ENCODE measurements around the gene GALNT9.
"Not testable (repeated sequence)": the region's sequence is repeated elsewhere in the genome, so short reads cannot be mapped to it uniquely, and the experiment has no call there.

Gene GALNT9

DNA sequence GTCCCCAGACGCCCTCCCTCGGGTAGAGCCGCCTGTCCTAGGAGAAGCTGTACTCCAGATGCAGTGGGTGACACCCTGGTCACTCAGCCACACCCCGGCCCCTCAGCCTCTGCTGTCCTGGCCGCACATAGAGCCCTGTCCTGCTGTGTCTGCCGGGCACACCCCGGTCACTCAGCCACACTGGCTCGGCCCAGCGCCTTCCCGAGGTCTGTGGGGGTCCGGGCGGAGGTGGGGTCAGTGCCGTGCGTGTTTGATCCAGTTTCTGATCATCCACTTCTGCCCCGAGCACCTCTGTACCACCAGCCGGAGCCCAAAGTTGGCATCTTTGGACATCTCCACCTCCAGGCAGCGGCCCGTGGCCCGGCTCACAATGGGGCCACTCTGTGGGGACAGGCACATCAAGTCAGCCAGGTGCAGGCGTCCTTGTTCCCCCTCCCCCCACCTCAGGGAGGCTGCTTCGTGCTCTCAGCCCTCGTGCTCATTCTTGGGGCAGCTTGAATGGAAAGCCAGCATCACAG is 132.5 kb downstream of the GALNT9 start:
- no peak for DNase-seq (ENCODE audit: low read depth)

DNA sequence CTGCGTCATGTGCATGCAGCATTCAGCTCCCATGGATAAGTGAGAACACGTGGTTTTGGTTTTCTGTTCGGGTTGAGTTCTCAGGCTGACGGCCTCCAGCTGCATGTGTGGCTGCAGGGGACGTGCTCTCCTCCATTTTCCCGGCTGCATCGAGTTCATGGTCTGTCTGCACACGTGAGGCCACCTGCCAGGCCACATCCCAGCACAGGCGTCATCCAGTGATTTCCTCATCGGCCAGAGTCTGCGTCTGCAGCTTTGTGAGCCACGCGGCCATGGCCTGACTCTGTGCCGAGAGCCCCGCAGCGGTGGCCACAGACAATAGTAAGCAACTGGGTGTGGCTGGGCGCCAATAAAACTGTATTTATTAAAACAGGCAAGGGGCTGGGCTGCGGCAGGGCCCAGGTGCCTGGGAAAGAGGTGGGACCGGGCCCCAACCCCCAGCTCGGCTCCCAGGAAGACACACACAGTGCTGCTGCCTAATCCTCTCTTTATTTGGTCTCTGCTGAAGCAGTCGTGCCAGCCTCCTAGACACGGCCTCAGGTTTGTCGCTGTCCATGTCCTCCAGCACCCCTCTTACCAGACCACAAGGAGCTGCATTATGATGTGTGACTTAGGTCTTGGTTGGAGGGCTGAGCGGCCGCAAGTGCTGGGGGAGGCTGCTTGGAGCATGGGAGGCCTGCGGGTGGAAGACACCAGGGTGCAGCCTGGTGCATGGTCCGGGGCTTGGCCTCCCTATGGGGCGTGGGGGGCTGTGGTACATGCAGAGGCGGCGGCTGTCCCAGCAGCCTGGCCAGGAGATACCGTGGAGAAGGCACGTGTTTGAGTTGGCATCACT is 133.1 kb downstream of the GALNT9 start:
- DNase-seq (ENCODE audit: low read depth): no peak

DNA sequence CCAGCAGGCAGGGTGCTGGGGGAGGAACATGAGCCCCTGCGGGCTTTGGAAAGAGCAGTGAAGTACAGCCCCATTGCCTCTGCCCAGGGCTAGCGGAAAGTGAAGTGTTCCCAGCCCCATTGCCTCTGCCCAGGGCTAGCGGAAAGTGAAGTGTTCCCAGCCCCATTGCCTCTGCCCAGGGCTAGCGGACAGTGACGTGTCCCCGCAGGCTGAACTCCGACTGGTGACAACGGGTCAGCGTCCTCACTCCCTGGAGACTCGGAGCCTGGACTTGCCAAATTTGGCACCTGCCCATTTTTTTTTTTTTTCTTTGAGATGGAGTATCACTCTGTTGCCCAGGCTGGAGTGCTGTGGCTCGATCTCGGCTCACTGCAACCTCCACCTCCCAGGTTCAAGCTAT is 134.1 kb downstream of the GALNT9 start:
- not testable (repeated sequence) for DNase-seq (ENCODE audit: low read depth)

DNA sequence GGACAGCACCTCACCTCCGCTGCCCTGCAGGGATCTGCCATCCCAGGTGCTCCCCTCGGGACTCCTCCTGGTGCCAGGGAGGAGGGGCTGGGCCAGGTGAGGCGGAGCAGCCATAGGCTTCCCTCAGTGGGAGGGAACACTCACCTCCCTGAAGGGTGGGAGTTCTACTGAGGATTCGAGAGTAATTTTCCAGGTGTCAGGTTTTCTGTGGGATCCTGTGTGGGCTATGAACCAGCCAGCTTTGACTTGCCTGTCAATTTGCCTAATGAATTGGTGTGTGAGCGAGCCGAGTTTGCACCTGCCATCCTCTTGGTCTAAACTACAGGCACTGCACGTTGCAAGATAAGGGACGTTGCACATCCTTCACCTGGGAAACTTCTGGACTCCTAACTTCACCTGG is 134.8 kb downstream of the GALNT9 start:
- DNase-seq (ENCODE audit: low read depth): no peak

DNA sequence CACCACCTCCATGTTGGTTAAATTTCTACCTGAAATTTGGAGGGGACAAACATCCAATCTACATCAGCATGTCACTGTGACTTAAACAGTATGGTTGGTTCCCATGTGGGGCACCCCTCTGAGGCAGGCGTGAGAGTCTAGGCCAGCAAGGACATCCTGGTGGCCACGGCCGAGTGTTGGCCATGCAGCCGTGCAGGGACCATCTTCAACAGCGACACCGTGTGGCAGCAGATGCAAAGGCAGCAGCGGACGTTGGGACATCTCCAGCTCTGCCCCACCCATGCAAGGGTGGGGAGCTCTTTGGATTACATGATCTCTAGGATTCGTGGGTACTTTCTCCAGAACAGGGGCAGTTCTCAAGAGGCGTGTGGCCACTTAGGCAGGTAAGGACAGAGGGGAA is 135.3 kb downstream of the GALNT9 start:
- DNase-seq (ENCODE audit: low read depth): no peak

DNA sequence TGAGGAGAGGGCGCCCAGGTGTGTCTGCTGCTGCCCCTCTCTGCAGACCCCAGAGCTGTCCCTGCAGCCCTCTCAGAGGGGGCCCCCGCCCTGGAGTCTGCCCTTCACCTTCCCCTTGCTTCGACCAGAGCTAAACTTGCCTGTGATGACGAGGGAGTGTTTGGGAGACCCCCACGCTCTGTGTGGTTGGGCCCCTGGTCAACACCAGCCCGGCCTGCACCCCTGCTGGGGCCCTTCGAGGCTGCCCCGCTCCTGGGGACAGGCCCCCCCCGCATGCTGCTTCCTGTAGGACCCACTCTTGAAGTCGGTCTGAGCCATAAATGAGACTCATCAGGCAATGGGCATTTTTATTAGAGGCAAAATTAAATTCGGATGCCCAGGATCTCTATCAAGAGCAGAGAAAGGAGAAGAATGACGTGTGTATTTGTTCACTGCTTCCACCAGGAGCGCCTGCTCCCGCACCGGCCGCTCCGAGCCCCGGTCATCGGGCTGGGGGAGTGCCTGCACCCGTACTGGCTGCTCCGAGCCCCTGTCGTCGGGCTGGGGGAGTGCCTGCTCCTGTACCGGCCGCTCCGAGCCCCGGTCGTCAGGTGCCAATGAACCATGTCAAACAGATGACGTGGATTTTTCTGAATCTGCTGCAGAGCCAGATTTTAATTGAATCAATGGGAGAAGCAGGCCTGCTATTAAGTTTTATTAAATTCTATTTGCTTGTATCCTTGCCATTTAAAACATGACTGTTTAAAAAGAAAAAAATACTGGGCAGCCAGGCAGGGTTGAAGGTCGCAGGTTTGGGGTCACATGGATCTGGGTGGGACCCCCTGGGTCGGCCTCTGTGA is 137.5 kb downstream of the GALNT9 start:
- DNase-seq (ENCODE audit: low read depth): no peak

DNA sequence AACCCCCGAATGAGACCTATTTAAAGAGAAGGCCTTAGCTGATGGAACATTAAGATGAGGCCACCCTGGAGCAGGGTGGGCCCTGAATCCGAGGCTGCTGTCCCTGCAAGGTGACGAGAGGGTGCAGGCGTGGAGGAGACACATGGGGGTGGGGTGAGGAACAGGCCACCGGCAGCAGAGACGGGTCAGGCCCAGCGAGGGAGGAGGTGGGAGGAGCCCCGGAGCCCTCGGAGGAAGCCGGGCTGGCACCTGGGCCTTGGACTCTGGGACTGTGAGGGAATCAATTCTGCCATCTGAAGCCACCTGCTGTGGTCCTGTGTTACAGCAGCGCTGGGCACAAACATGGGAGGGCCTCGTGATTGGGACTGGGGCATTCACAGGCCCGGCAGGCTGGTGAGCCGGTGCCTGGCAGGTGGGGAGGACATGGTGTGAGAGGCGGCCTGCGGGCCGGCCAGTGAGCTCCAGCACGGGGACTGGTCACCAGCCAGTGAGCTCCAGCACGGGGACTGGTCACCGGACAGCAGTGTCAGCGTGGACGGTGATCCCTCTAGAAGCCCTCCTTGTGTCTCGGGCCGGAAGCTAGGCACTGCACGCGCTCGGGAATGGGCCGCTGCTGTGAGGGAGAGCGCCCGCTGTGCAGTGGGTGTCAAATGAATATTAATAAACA is 138.4 kb downstream of the GALNT9 start:
- DNase-seq (ENCODE audit: low read depth): no peak

DNA sequence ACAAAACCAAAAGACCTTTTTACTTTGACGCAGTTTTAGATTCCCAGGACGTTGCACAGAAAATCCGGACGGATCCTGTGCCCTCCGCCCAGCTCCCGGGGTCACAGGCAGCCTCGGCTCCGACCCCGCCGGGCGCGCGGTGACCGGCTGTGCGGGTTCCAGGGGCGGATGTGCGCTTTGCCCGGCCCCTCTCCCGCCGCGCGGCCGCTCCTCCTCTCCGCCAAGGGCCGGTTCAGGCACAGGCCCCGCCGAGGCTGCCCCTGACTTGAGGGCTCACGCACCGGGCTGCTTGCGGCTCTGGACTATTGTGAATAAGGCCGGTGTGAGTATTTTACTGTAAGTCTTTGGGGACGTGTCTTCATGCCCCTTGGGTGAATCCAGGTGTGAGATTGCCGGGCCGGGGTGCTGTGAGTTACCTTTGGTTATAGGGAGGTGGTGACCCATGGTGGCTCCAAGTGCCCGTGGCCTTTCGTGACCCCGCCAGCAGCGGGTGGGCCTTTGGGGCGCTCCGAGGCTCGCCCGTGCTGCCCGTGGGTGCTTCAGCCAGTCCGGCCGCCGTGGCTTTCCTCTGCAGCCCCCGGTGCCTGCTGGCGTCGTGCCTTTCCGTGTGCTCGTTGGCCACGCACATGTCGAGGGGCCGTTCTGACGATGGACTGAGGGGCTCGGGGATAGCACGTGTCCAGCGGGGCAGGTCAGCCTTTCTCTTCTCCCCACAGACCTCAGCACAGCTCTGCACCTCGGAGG is 139.2 kb downstream of the GALNT9 start:
- DNase-seq (ENCODE audit: low read depth): no peak

DNA sequence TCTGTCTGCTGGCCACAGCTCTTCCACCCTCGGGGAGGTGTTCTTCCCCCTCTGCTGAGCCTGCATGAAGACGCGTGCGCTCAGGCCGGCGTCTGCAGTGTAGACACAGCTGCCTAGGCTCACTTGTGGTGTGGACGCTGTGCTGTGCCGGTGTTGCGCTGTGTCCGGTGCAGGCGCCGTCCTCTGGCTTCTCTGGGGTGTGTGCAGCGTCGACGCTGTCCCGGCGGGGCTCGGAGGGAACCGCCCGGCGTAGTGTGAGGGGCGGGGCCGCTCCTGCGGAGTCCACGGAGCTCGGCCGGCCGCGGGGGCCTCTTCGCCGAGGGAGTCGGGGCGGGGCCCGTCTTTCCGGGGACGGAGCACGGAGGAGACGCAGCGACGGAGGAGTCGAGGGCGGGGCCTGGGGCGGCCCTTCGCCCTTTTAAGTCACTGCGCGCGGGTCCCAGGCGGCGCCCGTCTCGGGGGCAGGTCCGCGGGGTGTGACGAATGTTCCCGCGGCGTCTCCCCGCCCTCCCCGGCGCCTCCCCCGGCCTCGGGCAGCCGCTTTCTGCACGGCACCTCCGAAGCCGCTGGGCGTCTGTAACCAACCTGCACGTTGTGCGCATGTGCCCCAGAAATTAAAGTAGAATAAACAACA is 139.9 kb downstream of the GALNT9 start:
- DNase-seq (ENCODE audit: low read depth): peak; percentile 93

DNA sequence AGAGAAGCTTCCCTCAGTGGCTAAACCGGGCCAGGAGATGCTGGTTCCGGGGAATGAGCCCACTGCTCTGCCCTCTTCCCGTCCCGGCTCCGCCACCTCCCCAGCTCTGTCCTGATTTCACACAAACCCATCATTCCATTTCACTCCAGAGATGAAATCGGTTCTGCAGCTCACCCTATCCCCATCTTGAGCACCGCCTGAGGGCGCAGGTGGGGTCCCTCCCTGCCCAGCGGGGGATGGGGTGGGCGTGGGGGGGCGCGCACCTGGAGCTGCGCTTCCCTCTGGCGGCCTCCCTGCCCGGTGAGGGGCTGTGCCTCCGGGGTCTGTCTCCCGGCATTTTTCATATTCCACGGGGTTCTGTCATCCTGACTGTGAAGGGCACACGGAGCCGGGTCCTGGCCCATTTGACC is 140.5 kb downstream of the GALNT9 start:
- no peak for DNase-seq (ENCODE audit: low read depth)

DNA sequence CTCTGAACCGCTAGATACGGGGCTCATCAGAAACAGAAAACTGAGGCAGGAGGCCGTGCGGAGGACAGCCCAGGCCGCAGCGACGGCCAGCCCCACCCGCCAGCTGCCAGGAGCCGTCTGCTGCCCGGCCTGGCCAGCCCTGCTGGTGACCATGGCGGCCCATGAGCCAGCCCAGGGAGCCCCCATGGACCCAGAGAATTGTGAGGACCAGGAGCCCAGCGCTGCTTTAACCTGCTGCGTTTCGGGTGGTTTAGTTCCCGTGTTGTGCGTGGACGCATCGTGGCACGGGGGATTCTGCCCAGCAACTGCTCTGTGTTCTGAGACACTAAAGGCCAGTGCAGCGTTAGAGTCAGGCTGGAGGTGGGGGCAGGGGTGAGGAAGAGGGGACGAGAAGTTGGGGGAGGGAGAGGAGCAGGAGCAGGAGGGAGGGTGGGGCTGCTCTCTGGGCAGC is 140.9 kb downstream of the GALNT9 start:
- DNase-seq (ENCODE audit: low read depth): no peak

DNA sequence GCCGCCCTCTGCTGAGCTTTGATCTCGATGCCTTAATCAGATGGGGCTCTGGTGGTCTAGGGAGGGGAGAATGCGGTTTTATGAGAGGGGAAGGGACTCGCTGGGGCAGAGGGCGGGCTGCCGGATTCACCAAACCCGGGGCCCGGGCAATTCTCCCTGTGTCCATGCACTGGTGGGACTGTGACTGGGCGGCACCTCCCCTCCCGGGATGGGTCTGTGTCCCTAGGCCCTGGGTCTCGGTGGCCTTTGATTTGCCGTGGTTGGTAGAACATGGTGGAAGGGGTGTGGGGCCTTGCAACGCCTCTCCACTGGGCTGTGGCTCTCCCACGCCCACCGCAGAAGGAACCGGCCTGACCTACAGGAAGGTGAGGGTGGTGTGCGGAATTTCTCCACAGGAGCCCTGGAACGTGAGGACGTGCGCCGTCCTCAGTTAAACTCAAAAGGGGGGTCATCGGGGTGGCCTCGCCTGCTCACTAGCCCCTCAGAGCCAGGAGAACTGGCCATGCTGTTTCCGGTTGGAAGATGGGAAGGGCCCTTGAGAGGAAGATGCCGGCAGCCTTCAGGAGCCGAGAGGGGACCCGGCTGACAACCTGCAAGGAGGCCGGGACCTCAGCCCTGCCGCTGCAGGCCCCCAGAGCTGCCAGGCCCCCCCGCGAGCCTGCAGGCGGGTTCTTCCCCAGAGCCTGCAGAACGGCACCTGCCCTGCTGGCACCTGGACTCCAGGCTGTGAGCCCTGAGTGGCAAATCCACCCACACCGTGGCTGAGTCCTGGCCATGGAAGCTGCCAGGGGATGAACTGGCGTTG is 141.5 kb downstream of the GALNT9 start:
- no peak for DNase-seq (ENCODE audit: low read depth)

DNA sequence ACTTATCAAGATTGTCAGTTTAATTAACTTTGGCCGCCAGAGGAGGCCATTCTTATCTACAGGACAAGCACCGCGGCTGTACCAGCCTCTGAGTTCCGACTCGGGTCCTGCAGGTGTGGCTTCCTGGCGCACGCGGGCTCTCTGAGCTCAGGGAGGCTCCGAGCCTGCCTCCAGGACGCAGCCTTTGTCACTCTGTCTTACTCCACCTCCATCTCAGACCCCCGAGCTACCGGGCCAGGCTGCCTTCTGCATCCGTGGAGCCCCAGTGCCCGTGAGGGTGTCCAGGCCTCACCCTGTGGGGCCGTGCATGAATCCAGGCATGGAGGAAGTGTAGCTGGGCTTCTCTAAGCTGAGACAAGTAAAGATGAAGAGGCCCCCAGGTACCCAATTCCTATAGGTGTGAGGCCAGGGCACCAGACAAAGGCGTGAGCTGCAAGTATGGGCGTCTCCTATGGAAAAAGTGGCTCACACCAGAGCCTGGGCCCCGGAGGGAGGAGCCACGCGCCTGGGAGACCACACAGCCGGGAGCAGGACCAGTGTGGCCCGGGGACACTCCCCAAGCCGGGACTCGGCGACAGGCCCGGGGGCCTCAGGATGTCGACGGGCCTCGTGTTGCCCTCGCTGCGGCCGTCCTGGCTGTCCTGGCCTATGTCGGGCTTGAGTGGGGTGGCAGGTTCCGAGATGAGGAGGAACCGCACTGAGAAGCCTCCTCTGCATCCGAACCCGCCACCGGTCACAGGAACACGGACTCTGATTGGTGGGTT is 142.3 kb downstream of the GALNT9 start:
- DNase-seq (ENCODE audit: low read depth): no peak

DNA sequence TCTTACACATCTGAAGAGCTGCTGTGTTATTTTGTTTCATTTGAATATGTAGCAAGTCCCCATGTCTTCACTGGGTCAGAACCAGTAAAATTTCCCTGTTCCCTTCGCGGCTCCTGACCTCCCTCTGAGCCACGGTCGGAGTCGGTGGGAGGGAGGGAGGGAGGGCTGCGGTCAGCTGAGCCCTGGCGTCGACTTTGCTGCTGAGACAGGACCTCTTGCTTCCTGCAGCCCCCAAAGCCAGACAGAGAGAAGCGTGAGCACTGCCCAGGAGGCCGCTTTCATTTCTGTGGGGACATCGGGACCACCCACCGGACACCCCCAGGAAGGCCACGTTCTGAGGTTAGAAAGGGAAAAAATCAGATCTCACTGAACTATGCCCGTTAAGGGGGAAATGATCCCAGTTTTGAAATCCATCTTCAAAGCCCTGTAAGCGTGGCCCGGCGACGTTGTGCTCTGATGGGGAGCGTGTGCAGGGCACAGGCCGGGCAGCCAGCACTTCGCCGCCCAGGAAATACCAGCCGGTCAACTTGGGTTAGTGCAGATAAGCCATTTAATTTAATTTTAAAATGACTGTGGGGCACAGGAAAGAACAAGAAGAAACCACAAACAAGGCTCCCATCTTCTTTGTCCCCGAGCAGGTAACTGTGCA is 143.1 kb downstream of the GALNT9 start:
- DNase-seq (ENCODE audit: low read depth): no peak

DNA sequence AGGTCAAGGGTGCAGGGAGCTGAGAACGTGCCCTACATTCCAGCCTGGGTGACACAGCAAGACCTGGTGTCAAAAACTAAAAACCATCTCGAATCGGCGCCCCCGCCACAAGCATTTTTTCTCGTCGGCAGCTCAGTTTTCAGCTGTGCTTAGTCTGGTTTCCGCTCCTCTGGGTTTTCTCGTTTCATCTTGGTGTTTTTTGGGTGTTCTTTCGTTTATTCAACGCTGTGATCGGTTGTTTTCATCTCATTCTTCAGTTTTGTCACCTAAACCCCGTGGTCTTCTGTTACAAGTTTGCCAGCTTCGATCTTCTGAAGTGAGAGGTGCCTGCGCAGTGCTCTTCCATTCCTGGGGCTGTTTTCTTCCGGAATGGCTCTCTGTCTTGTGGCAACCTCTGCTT is 143.7 kb downstream of the GALNT9 start:
- no peak for DNase-seq (ENCODE audit: low read depth)

DNA sequence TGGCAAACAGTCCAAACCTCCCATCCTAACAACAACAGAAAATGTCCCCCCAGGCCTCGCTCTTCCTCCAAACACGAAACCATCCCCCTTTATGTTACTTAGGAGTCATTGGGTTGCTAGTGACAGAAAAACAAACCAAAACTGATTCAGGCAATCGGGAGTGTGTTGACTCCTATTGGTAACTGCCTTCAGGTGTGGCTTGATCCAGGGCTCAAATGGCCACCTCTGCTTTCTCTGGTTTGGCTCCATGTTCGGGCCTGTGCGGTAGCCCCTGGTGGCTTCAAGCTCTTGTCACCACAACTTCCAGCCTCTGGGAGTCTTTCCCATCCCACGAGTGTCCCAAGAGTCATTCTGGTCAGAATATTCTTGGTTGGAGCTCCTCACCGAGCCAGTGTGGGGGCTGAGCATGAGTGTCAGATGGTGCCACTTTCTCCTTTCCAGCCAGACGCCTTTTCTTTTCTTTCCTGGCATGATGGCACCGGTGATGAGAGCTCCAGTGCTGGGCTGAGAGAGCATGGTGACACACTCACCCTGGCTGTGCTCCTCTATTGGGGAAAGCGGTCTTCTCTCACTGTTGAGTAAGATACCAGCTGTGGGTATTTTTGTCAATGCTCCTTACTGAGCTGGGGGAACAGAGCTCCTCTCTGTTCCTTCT is 146.6 kb downstream of the GALNT9 start:
- DNase-seq (ENCODE audit: low read depth): no peak

DNA sequence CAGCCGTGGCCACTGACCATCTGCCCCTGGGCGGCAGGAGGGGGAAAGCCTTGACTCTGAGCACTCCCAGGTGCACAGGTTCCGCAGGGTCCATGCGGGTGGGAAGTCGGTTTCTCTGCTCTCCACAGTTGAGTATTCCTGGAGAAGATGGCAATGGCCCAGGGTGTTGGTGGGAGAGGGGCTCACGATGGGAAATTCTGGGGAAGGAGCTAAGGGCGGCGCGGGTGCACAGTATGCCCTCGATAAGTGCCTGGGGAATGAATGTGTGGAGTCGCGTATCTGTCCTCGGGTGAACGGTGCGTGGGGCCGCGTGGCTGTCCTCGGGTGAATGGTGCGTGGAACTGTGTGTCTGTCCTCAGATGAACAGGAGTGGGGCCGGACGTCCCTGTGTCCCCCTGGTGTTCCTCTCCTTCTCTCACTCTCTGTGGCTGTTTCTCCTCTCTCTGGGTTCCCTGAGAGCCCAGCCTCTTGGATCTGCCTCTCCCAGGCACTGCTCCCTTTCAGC is 147.1 kb downstream of the GALNT9 start:
- no peak for DNase-seq (ENCODE audit: low read depth)

DNA sequence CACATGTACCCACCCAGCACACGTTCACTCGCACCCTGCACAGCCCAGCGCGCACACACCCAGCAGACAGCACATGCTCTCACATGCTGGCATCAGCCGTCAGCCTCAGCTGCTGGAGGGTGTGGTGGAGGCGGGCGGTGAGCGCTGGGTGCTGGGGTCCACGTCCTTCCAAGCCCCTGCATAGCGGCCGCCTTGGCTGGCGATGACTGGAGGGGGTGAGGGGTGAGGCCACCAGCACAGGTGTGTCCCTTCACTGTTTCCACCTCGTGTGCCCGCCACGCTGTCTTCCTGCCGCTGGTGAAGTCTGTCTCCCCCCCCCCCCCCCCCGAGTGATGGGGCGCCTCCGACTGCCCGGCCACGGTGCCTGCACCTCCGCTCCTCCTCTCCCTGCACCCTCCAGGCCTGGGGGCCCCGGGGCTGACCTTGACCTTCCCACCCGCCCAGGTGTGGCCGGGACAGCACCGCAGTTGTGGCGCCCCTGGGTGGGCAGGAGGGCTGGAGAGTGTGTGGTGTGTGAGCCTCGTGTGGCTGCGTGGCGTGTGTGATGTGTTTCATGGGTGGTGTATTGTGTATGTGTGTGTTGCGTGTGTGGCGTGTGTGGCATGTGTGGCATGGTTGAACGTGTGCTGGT is 147.7 kb downstream of the GALNT9 start:
- DNase-seq (ENCODE audit: low read depth): no peak
